Pons (tissue), 1 donor: Measurements from ENCODE around the gene PRR13.
"Not testable (repeated sequence)": the region's sequence is repeated elsewhere in the genome, so short reads cannot be mapped to it uniquely, and the experiment has no call there.

Experiments
- DNase-seq: peaks from one replicate; pipeline ENCODE4 v3.0.0-alpha.2; 2016; ENCODE audit warnings: low spot score

Gene PRR13

GRCh38 chr12:53439582-53439981, 2.0 kb upstream of the PRR13 start:
- DNase-seq: not testable (repeated sequence)

GRCh38 chr12:53443955-53444354, 2.4 kb downstream of the PRR13 start:
- DNase-seq: no peak

GRCh38 chr12:53444593-53445325, 3.2 kb downstream of the PRR13 start:
- not testable (repeated sequence) for DNase-seq

DNA sequence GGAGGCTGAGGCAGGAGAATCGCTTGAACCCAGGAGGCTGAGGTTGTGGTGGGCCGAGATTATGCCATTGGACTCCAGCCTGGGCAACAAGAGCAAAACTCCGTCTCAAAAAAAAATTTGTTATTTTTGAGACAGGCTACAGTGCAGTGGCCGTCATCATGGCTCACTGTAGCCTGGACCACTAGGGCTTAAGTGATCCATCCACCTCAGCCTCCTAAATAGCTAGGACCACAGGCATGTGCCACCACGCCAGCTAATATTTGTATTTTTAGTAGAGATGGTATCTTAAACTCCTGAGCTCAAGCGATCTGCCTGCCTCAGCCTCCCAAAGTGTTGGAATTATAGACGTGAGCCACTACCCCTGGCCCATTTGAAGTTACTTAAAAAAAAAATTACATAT, 9.4 kb downstream of the PRR13 start:
- no peak for DNase-seq

DNA sequence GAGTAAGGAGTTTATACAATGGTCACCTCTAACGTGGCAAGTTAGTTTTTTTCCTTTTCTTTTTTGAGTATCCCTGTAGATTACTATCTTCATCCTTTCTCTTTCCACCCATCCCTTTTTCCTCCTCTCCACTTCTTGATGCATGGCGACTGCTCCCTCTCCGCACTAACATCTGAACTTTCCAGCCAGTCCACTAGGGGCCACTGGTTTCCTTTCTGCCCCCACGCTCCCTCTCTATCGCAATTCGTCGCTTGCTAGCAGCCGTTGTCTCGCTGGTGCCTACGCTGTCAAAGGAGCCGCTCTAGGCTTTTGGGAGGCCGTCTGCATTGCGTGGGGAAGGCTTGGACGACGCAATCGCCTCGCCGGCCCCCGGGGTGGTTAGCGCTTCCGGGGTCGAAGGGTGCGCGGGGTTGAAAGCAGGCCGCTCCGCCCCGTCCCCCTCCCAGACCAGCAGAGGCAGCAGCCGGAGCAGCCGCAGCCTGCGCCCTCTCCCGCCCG, 10.2 kb downstream of the PRR13 start, which contains the start of gene PCBP2:
PCBP2 (plus strand) TSS at position 442 of the 498 bp plus-strand sequence. CDS start 2,699 bp downstream, outside the sequence.
- peak; percentile 100 for DNase-seq

DNA sequence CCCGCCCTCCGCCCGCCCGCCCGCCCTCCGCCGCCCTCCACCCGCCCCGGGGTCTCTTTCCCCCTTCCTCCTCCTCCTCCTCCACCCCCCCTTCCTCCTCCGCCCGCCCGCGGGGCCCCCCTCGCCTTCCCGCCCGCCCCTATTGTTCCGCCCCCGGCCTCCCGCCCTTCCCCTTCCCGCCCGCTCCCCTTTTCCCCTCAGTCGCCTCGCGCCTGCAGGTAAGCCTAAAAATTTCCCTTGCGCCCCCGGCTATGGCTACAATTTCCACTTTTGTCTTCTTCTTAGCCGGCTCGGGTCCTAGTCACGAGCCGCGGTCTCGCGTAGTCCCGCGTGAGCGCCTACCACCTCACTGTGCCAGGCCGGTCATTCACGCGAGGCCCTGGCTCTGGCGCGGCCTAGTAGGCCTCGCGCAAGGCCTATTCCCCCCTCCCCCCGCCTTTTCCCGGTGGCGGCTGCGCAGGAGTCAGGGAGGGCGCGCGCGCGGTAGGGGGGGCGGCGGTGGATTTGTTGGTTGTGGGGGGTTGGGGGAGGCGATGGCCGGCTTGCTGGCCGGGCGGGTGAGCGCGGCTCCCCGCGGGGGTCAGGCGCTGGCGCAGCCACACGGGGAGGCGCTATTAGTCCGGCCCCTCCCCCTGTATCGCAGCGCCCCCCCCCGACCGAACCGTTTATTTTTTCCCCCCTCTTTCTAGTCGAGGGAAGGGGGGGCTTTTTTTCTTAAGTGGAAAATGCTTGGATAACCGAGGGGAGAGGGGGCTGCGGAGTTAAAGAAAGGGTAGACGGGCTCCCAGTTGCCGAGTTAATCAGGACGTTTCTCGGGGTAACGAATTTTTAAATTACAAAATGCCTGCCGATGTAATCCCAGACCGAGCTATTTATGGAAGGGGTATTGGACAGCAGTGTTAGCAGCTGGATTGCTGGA, 10.9 kb downstream of the PRR13 start:
- DNase-seq: peak; percentile 81

GRCh38 chr12:53453953-53454640, 12.6 kb downstream of the PRR13 start:
- no peak for DNase-seq

- DNase-seq: no peak
These were observed 13.2 kb downstream of the PRR13 start for GRCh38 chr12:53454707-53455106.

DNA sequence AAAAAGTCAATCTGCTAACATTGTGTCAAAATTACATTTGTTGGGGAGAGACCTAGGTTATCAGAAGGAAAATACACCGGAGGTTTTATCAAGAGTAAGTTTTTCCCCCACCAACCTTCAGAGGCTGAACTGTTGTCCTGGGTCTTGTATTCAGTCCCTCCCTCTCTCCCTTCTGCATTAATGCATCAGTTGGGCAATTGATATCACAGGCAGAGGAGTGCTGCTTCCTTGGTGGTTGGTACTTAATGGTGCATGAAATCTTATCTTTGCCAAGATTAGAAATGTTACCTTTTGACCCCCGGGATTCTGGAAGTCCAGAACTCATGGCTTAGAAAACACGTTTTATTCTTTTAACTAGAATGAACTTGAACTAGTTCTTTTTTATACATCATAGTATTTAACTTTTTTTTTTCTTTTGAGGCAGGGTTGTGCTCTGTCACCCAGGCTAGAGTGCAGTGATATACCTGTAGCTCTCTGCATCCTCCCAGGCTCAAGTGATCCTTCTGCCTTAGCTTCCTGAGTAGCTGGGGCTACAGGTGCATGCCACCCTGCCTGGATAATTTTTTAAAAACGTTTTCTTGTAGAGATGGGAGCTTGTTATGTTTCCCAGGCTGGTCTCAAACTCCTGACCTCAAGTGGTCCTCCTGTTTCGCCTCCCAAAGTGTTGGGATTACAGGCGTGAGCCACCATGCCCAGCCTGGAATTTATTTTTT, 15.3 kb downstream of the PRR13 start:
- DNase-seq: no peak

- no peak for DNase-seq
These were observed 17.6 kb downstream of the PRR13 start for GRCh38 chr12:53459097-53459496.

GRCh38 chr12:53461059-53461458, 19.5 kb downstream of the PRR13 start:
- DNase-seq: no peak

DNA sequence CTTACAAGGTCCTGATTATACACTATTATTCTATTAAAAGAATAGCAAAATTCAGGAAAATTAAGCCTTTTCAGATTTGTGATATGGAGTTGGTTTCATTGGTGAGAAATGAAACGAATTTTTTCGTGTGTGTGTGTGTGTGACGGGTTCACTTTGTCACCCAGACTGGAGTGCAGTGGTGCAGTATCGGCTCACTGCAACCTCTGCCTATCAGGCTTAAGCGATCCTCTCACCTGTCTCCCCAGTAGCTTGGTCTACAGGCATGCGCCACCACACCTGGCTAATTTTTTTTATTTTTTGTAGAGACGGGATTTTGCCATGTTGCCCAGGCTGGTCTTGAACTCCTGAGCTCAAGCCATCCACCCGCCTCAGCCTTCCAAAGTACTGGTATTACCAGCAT, 20.1 kb downstream of the PRR13 start:
- DNase-seq: no peak

- no peak for DNase-seq
These were observed 21.4 kb downstream of the PRR13 start for GRCh38 chr12:53462935-53463334.

GRCh38 chr12:53463802-53464560, 22.4 kb downstream of the PRR13 start:
- no peak for DNase-seq

DNA sequence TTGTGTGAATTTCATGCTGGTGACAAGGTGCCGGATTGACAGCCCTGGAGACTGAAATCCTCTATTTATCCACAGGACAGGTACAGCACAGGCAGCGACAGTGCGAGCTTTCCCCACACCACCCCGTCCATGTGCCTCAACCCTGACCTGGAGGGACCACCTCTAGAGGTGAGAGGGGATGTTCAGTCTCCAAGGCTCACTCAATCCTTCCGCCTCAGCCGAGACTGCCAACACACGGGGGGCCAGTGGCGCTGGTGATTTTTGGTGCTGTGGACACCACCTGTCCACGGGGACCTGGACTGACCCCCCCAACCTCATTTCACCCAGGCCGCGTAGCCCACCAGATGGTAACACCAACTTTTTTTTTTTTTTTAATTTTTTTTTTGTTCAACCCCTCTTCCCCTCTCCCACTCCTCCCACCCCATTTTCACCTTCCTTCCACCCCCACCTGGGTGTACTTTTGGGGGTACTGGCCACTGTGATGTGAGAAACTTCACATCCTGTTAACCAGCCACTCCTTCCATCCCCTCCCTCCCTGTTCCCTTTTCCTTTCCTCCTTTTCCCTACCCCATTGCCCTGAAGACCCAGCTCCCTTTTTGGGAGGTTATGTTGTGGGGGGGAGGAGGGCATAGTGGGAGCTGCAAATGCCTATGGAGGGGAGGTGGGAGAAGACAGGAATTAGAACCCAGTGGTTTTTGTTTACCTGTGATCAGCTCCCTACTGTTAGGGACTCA, 23.3 kb downstream of the PRR13 start:
- no peak for DNase-seq

GRCh38 chr12:53465679-53466078, 24.1 kb downstream of the PRR13 start:
- no peak for DNase-seq

DNA sequence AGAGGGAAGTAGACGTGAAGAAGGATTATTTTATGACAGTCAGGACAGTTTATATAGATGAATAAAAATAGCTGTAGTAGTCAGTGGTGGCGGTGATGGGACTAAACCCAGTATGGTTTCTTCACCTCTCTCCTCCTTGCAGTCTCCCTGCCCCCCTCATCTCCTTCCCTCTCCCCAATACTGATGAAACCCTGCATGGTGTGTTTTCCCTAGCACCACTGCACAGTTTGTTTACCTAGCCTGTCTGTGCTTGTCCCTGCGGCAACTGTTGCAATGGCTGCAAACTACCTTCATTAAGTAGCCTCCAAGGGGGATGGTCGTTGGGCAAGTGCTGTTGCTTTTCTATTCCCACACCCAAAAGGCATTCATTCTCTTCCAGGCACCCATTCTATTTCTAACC, 25.1 kb downstream of the PRR13 start:
- DNase-seq: no peak

- DNase-seq: no peak
These were observed 25.5 kb downstream of the PRR13 start for GRCh38 chr12:53467082-53467481.

DNA sequence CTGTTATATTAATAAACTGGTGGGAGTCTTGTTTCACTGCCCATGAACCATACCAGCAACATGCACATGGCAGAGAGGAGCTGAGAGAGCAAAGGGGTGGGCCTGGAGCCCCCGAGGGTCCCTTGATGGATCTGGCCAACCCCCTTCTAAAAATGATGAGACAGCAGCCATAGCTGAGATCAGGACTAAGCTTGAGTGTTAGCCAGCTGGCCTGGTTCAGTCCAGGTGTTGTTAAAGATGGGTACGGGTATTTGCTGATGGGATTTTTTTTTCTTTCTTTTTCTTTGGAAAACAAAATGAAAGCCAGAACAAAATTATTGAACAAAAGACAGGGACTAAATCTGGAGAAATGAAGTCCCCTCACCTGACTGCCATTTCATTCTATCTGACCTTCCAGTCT, 26.3 kb downstream of the PRR13 start:
- no peak for DNase-seq

GRCh38 chr12:53468282-53468681, 26.7 kb downstream of the PRR13 start:
- no peak for DNase-seq
